WTC11 (cell line): ENCODE results near the gene FOXRED2. TPM values are rescaled to one million over a fixed set of nuclear protein-coding genes. Genes with fewer than 3 reads are reported as not detected.

ENCODE experiments used
- ATAC-seq: fragments of 200-7000 bp; cut with Tn5 transposase; 2 replicates; pipeline ENCODE4 v1.10.0; 2021; ENCODE audit warnings: mild to moderate bottlenecking, moderate library complexity
- CTCF ChIA-PET: fragments of 300-600 bp; sonication (Branson Sonifier 250); formaldehyde crosslinking; loops from one replicate; lab custom pipeline; 2021; ENCODE audit warnings: antibody characterized with exemption; lab: Charles Lee
- POLR2A ChIA-PET: fragments of 350-600 bp; sonication (Branson Sonifier 250); formaldehyde crosslinking; loops from one replicate; lab custom pipeline; 2021; ENCODE audit warnings: antibody characterized with exemption; lab: Charles Lee
- DNase-seq: peaks from one replicate; pipeline ENCODE4 v3.0.0; 2021; ENCODE audit warnings: low spot score
- H3K27ac Mint-ChIP-seq: 2 replicates; pipeline ENCODE4 v1.8.0; 2021; ENCODE audit warnings: mixed read lengths
- H3K27me3 Mint-ChIP-seq: 2 replicates; pipeline ENCODE4 v1.8.0; 2021; ENCODE audit warnings: low read depth, mild to moderate bottlenecking, moderate library complexity, mixed read lengths
- H3K36me3 Mint-ChIP-seq: 2 replicates; pipeline ENCODE4 v1.8.0; 2021; ENCODE audit warnings: mixed read lengths
- H3K4me1 Mint-ChIP-seq: 2 replicates; pipeline ENCODE4 v1.8.0; 2022; ENCODE audit warnings: mixed read lengths
- H3K4me3 Mint-ChIP-seq: 2 replicates; pipeline ENCODE4 v1.8.0; 2021; ENCODE audit warnings: mild to moderate bottlenecking, moderate library complexity, mixed read lengths
- H3K9me3 Mint-ChIP-seq: 2 replicates; pipeline ENCODE4 v1.8.0; 2021; ENCODE audit warnings: mixed read lengths
- E2F4 ChIP-seq: sonication (generic); formaldehyde crosslinking; IDR thresholded peaks from 2 replicates; pipeline ENCODE4 v1.8.1; 2022; ENCODE audit warnings: low read depth, mild to moderate bottlenecking, moderate library complexity, missing genetic modification reagents, borderline replicate concordance
- NR1H2 ChIP-seq: sonication (generic); formaldehyde crosslinking; IDR thresholded peaks from 2 replicates; pipeline ENCODE4 v1.9.0; 2021; ENCODE audit warnings: mild to moderate bottlenecking, moderate library complexity, missing genetic modification reagents
- NR3C1 ChIP-seq: sonication (generic); formaldehyde crosslinking; conservative IDR thresholded peaks from 2 replicates; pipeline ENCODE4 v1.8.1; 2023; ENCODE audit warnings: low read depth, mild to moderate bottlenecking, missing genetic modification reagents
- SMAD3 ChIP-seq: sonication (generic); formaldehyde crosslinking; IDR thresholded peaks from 2 replicates; pipeline ENCODE4 v1.8.0; 2022; ENCODE audit warnings: missing genetic modification reagents, mild to moderate bottlenecking, borderline replicate concordance
- TCF7 ChIP-seq: sonication (generic); formaldehyde crosslinking; IDR thresholded peaks from 2 replicates; pipeline ENCODE4 v1.8.0; 2022; ENCODE audit warnings: mild to moderate bottlenecking, low read depth, missing genetic modification reagents, moderate library complexity
- ZBTB21 ChIP-seq: sonication (generic); formaldehyde crosslinking; IDR thresholded peaks from 2 replicates; pipeline ENCODE4 v1.8.1; 2023; ENCODE audit warnings: mild to moderate bottlenecking, missing genetic modification reagents, borderline replicate concordance
- ZNF121 ChIP-seq: sonication (generic); formaldehyde crosslinking; IDR thresholded peaks from 2 replicates; pipeline ENCODE4 v1.8.0; 2023; ENCODE audit warnings: missing genetic modification reagents
- ZNF396 ChIP-seq: fragments of 250-450 bp; sonication (Bioruptor Pico); IDR thresholded peaks from 2 replicates; pipeline ENCODE4 v1.8.0; 2021; ENCODE audit warnings: mild to moderate bottlenecking, moderate library complexity, borderline replicate concordance
- total RNA-seq: library from RNA; stranded (reverse); gene quantifications from 3 replicates; pipeline ENCODE4 v1.2.3, GENCODE V29; 2021
- TF ChIP-seq, protein P1 (sequence below): fragments of 250-450 bp; sonication (Bioruptor Pico); IDR thresholded peaks from 2 replicates; pipeline ENCODE4 v1.8.0; 2021; ENCODE audit warnings: mild to moderate bottlenecking
- TF ChIP-seq, protein P2 (sequence below): sonication (generic); formaldehyde crosslinking; IDR thresholded peaks from 2 replicates; pipeline ENCODE4 v1.8.0; 2023; ENCODE audit warnings: mild to moderate bottlenecking, missing genetic modification reagents
- TF ChIP-seq, protein P3 (sequence below): sonication (generic); formaldehyde crosslinking; conservative IDR thresholded peaks from 2 replicates; pipeline ENCODE4 v1.8.1; 2023; ENCODE audit warnings: mild to moderate bottlenecking, low read depth, missing genetic modification reagents, moderate library complexity
- TF ChIP-seq, protein P4 (sequence below): sonication (generic); formaldehyde crosslinking; IDR thresholded peaks from 2 replicates; pipeline ENCODE4 v1.8.0; 2022; ENCODE audit warnings: mild to moderate bottlenecking, missing genetic modification reagents
- TF ChIP-seq, protein P5 (sequence below): sonication (generic); formaldehyde crosslinking; IDR thresholded peaks from 2 replicates; pipeline ENCODE4 v1.8.1; 2022; ENCODE audit warnings: mild to moderate bottlenecking, missing genetic modification reagents, moderate library complexity, borderline replicate concordance

Gene FOXRED2
- total RNA-seq, 1 experiment from 2014 or later = 20.1 TPM

- H3K4me1 Mint-ChIP-seq = peaks cover 9% of the 10 kb centered on the region
- ChIA-PET POLR2A (interaction anchor here (0.6 kb wide), 1 partner anchor 196 kb away, joined by 4 read pairs; no protein-coding TSS in a partner anchor), CTCF (interaction anchor here (0.8 to 1.4 kb wide), 4 partner anchors 172 to 246 kb away, joined by 3 read pairs; no protein-coding TSS in a partner anchor)
- DNase-seq (no peak), ATAC-seq (no peak)
- H3K36me3 Mint-ChIP-seq = peaks cover 46% of the 10 kb centered on the region
- peaks cover 7% of the 10 kb centered on the region for H3K9me3 Mint-ChIP-seq
- peak overlapping the region; percentile 95 for H3K4me3 Mint-ChIP-seq
- peak overlapping the region; percentile 99 for H3K27ac Mint-ChIP-seq
- TF ChIP-seq E2F4 (CRISPR knock-in tag) (no peak), ZBTB21 (CRISPR knock-in tag) (no peak)
- TF ChIP-seq, protein P1, sequence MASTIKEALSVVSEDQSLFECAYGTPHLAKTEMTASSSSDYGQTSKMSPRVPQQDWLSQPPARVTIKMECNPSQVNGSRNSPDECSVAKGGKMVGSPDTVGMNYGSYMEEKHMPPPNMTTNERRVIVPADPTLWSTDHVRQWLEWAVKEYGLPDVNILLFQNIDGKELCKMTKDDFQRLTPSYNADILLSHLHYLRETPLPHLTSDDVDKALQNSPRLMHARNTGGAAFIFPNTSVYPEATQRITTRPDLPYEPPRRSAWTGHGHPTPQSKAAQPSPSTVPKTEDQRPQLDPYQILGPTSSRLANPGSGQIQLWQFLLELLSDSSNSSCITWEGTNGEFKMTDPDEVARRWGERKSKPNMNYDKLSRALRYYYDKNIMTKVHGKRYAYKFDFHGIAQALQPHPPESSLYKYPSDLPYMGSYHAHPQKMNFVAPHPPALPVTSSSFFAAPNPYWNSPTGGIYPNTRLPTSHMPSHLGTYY (CRISPR knock-in tag) = no peak
- peaks cover 9% of the 10 kb centered on the region for H3K27me3 Mint-ChIP-seq
These were observed 21.5 kb upstream of the FOXRED2 start for GRCh38 chr22:36528341-36528740.

- ATAC-seq = no peak
- Mint-ChIP-seq H3K9me3 (no peaks in the 10 kb centered on the region), H3K27ac (no peak overlapping the region), H3K4me1 (peaks cover 3% of the 10 kb centered on the region), H3K27me3 (no peaks in the 10 kb centered on the region), H3K36me3 (peaks cover 95% of the 10 kb centered on the region), H3K4me3 (no peak overlapping the region)
- DNase-seq = no peak
- CTCF ChIA-PET = no interaction called here
- POLR2A ChIA-PET = no interaction called here
- TF ChIP-seq, protein P2, sequence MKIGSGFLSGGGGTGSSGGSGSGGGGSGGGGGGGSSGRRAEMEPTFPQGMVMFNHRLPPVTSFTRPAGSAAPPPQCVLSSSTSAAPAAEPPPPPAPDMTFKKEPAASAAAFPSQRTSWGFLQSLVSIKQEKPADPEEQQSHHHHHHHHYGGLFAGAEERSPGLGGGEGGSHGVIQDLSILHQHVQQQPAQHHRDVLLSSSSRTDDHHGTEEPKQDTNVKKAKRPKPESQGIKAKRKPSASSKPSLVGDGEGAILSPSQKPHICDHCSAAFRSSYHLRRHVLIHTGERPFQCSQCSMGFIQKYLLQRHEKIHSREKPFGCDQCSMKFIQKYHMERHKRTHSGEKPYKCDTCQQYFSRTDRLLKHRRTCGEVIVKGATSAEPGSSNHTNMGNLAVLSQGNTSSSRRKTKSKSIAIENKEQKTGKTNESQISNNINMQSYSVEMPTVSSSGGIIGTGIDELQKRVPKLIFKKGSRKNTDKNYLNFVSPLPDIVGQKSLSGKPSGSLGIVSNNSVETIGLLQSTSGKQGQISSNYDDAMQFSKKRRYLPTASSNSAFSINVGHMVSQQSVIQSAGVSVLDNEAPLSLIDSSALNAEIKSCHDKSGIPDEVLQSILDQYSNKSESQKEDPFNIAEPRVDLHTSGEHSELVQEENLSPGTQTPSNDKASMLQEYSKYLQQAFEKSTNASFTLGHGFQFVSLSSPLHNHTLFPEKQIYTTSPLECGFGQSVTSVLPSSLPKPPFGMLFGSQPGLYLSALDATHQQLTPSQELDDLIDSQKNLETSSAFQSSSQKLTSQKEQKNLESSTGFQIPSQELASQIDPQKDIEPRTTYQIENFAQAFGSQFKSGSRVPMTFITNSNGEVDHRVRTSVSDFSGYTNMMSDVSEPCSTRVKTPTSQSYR (CRISPR knock-in tag) = no peak
- TF ChIP-seq, protein P3, sequence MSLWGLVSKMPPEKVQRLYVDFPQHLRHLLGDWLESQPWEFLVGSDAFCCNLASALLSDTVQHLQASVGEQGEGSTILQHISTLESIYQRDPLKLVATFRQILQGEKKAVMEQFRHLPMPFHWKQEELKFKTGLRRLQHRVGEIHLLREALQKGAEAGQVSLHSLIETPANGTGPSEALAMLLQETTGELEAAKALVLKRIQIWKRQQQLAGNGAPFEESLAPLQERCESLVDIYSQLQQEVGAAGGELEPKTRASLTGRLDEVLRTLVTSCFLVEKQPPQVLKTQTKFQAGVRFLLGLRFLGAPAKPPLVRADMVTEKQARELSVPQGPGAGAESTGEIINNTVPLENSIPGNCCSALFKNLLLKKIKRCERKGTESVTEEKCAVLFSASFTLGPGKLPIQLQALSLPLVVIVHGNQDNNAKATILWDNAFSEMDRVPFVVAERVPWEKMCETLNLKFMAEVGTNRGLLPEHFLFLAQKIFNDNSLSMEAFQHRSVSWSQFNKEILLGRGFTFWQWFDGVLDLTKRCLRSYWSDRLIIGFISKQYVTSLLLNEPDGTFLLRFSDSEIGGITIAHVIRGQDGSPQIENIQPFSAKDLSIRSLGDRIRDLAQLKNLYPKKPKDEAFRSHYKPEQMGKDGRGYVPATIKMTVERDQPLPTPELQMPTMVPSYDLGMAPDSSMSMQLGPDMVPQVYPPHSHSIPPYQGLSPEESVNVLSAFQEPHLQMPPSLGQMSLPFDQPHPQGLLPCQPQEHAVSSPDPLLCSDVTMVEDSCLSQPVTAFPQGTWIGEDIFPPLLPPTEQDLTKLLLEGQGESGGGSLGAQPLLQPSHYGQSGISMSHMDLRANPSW (CRISPR knock-in tag) = no peak
- no peak for TF ChIP-seq SMAD3 (CRISPR knock-in tag)
- no peak for TF ChIP-seq TCF7 (CRISPR knock-in tag)
- TF ChIP-seq, protein P4, sequence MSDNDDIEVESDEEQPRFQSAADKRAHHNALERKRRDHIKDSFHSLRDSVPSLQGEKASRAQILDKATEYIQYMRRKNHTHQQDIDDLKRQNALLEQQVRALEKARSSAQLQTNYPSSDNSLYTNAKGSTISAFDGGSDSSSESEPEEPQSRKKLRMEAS = no peak
- no peak for TF ChIP-seq NR3C1 (CRISPR knock-in tag)
- no peak for TF ChIP-seq ZNF121 (CRISPR knock-in tag)
- no peak for TF ChIP-seq ZNF396 (CRISPR knock-in tag)
- no peak for TF ChIP-seq NR1H2
- TF ChIP-seq, protein P5, sequence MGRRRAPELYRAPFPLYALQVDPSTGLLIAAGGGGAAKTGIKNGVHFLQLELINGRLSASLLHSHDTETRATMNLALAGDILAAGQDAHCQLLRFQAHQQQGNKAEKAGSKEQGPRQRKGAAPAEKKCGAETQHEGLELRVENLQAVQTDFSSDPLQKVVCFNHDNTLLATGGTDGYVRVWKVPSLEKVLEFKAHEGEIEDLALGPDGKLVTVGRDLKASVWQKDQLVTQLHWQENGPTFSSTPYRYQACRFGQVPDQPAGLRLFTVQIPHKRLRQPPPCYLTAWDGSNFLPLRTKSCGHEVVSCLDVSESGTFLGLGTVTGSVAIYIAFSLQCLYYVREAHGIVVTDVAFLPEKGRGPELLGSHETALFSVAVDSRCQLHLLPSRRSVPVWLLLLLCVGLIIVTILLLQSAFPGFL (CRISPR knock-in tag) = no peak
These were observed 15.8 kb upstream of the FOXRED2 start for GRCh38 chr22:36522662-36523061.
